Testis (tissue), 3 donors: ENCODE results near the gene GPR183. TPM values are rescaled to one million over a fixed set of nuclear protein-coding genes. Genes with fewer than 3 reads are reported as not detected.

ENCODE experiments used
- DNase-seq: peaks from one replicate; pipeline ENCODE4 v3.0.0-alpha.2; 2019
- H3K27ac ChIP-seq, 2 donors: fragments of 200-600 bp; sonication (generic); one replicate each; pipeline ENCODE4 v1.5.1; 2019
- H3K27me3 ChIP-seq: fragments of 200-600 bp; sonication (generic); one replicate; pipeline ENCODE4 v1.5.1; 2019
- H3K36me3 ChIP-seq: fragments of 200-600 bp; sonication (generic); one replicate; pipeline ENCODE4 v1.5.1; 2017; ENCODE audit warnings: low read depth; ENCODE audit errors: missing control alignments
- H3K4me1 ChIP-seq: fragments of 200-600 bp; sonication (generic); one replicate; pipeline ENCODE4 v1.5.1; 2019
- H3K4me3 ChIP-seq, 2 donors: fragments of 200-600 bp; sonication (generic); one replicate each; pipeline ENCODE4 v1.5.1; 2017 to 2019
- H3K9me3 ChIP-seq: fragments of 200-600 bp; sonication (generic); one replicate; pipeline ENCODE4 v1.5.1; 2017
- POLR2A ChIP-seq: fragments of 450-650 bp; IDR thresholded peaks from one replicate; pipeline ENCODE4 v1.6.1; 2017; ENCODE audit warnings: antibody characterized with exemption, mild to moderate bottlenecking, moderate library complexity
- WGBS, 2 donors: methylation state at CpG; one replicate each; pipeline ENCODE4 v1.1.5; 2018; 5-methylcytosine and 5-hydroxymethylcytosine counted together
- intact Hi-C: fragments of 100-400 bp; cut with DNase I; formaldehyde crosslinking; loops from one replicate; pipeline ENCODE4 v1.15.1; 2023; ENCODE audit warnings: low total_unique reads
- polyA plus RNA-seq: library from polyadenylated mRNA; stranded (reverse); fragments of 350-450 nt; fragmentation: Illumina TruSeq; extraction: RNeasy Lipid Tissue Mini Kit (QIAGEN cat#74804); gene quantifications from one replicate; pipeline ENCODE4 v1.2.3, GENCODE V29; 2014; ENCODE audit warnings: low read depth, low replicate concordance; ENCODE audit not compliant: insufficient read depth
- total RNA-seq, 2 donors: library from RNA; depleted of rRNA; stranded (reverse); fragments of >200 nt; gene quantifications; one replicate each; pipeline ENCODE4 v1.2.3, GENCODE V29; 2016
- TF ChIP-seq, protein P1 (sequence below), 3 experiments: fragments of 450-650 bp in 2 of 3; fragments of 200-600 bp in 1 of 3; sonication (generic) in 1 of 3; IDR thresholded peaks; one replicate each; pipeline ENCODE4 v1.5.1; 2016 to 2019; ENCODE audit warnings: antibody characterized with exemption in 3 of 3, mild to moderate bottlenecking in 2 of 3, moderate library complexity in 1 of 3

Gene GPR183
- total and polyA plus RNA-seq, 3 donors from 2014 or later, result 0.39 to 6.9 (median 2.3) TPM

DNA sequence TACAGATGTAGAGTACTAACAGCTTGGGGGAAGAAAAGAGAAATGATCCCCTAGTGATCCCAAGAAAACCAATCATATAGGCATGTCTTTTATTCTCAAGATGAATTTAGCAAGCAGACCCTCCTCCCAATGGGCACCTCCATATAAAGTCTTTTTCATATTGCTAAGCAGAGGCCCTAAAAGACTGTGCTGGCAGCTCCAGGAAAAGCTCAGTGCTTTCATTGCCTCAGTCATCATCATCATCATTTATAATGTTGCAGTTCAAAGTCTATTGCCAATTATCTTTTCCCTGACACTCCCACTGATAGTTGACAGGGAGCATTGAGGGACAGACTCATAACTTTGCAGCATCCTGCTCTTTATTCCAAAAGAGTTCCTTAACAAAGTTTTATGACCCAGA is 13.0 kb downstream of the GPR183 start:
- DNase-seq, result no peak
- H3K4me3 ChIP-seq, result no peak overlapping the region
- intact Hi-C loops, result no loop called here
- TF ChIP-seq, protein P1, sequence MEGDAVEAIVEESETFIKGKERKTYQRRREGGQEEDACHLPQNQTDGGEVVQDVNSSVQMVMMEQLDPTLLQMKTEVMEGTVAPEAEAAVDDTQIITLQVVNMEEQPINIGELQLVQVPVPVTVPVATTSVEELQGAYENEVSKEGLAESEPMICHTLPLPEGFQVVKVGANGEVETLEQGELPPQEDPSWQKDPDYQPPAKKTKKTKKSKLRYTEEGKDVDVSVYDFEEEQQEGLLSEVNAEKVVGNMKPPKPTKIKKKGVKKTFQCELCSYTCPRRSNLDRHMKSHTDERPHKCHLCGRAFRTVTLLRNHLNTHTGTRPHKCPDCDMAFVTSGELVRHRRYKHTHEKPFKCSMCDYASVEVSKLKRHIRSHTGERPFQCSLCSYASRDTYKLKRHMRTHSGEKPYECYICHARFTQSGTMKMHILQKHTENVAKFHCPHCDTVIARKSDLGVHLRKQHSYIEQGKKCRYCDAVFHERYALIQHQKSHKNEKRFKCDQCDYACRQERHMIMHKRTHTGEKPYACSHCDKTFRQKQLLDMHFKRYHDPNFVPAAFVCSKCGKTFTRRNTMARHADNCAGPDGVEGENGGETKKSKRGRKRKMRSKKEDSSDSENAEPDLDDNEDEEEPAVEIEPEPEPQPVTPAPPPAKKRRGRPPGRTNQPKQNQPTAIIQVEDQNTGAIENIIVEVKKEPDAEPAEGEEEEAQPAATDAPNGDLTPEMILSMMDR (IDR thresholded peaks at IDR 0.05), result no peak
- no peak for TF ChIP-seq POLR2A
- H3K27me3 ChIP-seq, result no peaks in the 10 kb centered on the region
- no peak overlapping the region for H3K27ac ChIP-seq
- no peaks in the 10 kb centered on the region for H3K9me3 ChIP-seq
- peaks cover 4% of the 10 kb centered on the region for H3K4me1 ChIP-seq
- H3K36me3 ChIP-seq, result no peaks in the 10 kb centered on the region

DNA sequence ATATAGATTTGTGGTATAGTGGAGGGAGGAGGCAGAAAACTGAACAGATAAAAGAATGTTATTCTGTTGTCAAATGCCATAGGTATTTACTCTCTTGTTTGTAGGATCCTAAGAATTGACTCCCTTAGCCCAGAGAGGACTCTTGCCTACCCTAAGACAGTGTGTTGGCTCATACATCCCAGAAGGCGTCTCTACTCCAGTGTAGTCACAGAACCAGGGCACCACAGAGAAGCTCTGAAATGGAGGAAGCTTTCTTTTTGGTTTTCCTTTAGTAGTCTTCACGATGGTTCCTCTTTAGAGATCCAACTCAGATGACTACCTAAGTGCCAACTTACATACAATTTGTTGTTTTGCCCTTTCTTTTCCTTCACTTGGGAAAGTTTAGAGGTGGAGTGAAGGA is 14.0 kb downstream of the GPR183 start:
- Histone ChIP-seq H3K27ac (no peak overlapping the region), H3K36me3 (no peaks in the 10 kb centered on the region), H3K27me3 (no peaks in the 10 kb centered on the region), H3K4me3 (no peak overlapping the region), H3K4me1 (peaks cover 14% of the 10 kb centered on the region), H3K9me3 (no peaks in the 10 kb centered on the region)
- intact Hi-C loops, result no loop called here
- WGBS, 2 donors, result 92 to 100% methylated on average over 2 of the region's 2 CpGs
- DNase-seq, result no peak
- TF ChIP-seq POLR2A, result no peak
- TF ChIP-seq, protein P1 (IDR thresholded peaks at IDR 0.05), result no peak

DNA sequence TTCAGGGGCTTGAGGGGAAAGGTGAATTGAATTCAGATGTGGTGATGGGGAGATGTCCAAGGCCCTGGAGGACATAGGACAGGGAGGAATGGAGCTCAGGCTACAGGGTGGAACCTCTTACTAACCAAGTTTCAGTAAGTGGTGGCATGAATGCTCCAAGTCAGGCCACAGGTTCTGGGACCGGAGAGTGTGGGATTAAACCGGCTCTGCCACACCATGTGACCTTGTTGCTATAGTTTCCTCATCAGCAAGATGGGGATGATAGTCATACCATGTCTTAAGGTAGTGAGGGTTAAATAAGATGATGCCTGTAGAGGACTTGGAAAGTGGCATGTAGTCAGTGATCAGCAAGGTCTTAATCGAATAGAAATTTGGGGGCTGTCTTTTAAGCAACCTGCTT is 16.3 kb downstream of the GPR183 start:
- Histone ChIP-seq H3K4me3 (no peak overlapping the region), H3K9me3 (no peaks in the 10 kb centered on the region), H3K27ac (no peak overlapping the region), H3K36me3 (no peaks in the 10 kb centered on the region), H3K27me3 (no peaks in the 10 kb centered on the region), H3K4me1 (peaks cover 34% of the 10 kb centered on the region)
- WGBS, 2 donors, result 79 to 87% methylated on average over 3 of the region's 3 CpGs
- intact Hi-C loops, result no loop called here
- no peak for DNase-seq
- TF ChIP-seq, protein P1 (IDR thresholded peaks at IDR 0.05), result no peak
- no peak for TF ChIP-seq POLR2A

DNA sequence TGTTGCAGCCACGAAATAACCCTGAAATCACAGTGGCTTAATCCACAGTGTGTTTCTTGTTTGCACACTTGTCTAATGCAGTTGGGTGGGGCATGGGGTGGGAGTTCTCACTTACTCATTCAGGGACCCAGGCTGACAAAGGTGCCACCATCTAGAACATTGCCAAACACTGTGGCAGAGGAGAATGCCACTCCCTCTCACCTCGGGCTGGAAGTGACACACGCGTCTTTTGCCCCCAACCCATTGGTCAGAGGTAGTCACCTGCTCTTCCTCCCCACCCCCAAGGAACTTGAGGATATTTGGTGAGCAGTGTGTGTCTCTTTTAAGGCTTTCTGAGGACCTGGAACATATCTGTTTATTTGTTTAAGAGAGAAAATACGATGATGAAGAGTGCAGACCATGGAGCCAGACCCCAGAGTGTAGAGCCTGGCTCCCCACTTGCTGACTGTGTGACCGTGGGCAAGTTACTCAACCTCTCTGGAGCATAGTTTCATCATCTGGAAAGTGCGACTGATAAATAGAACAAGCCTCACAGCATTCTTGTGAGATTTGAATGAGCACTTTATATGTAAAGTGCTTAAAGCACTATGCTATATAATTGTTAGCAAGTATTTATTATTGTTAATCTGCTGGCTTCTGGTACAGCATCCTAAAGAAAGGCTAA is 17.4 kb downstream of the GPR183 start:
- no peak for DNase-seq
- Histone ChIP-seq H3K4me1 (peaks cover 45% of the 10 kb centered on the region), H3K4me3 (no peak overlapping the region), H3K27ac (peak overlapping the region in 1 of 2 donors; percentile 62), H3K36me3 (no peaks in the 10 kb centered on the region), H3K27me3 (no peaks in the 10 kb centered on the region), H3K9me3 (no peaks in the 10 kb centered on the region)
- 87 to 91% methylated on average over 7 of the region's 7 CpGs for WGBS, 2 donors
- TF ChIP-seq, protein P1 (IDR thresholded peaks at IDR 0.05), result no peak
- no peak for TF ChIP-seq POLR2A
- intact Hi-C loops, result no loop called here

- TF ChIP-seq, protein P1 (IDR thresholded peaks at IDR 0.05), result no peak
- DNase-seq, result no peak
- H3K36me3 ChIP-seq, result no peaks in the 10 kb centered on the region
- H3K27me3 ChIP-seq, result no peaks in the 10 kb centered on the region
- 85 to 91% methylated on average over 2 of the region's 2 CpGs for WGBS, 2 donors
- peak overlapping the region in 1 of 2 donors; percentile 62 for H3K27ac ChIP-seq
- peaks cover 48% of the 10 kb centered on the region for H3K4me1 ChIP-seq
- H3K4me3 ChIP-seq, result no peak overlapping the region
- intact Hi-C loops, result no loop called here
- H3K9me3 ChIP-seq, result no peaks in the 10 kb centered on the region
Measured at GRCh38 chr13:99289271-99289670, 17.9 kb downstream of the GPR183 start.
